HG03025 (cell line): ENCODE data around the gene SLC22A31.

Experiments
- ATAC-seq: cut with Tn5 transposase; IDR thresholded peaks from one replicate; pipeline ENCODE4 v1.9.1; 2021; ENCODE audit warnings: mild to moderate bottlenecking, moderate library complexity; ENCODE audit not compliant: unreplicated experiment, low FRiP score

SLC22A31 gene

DNA sequence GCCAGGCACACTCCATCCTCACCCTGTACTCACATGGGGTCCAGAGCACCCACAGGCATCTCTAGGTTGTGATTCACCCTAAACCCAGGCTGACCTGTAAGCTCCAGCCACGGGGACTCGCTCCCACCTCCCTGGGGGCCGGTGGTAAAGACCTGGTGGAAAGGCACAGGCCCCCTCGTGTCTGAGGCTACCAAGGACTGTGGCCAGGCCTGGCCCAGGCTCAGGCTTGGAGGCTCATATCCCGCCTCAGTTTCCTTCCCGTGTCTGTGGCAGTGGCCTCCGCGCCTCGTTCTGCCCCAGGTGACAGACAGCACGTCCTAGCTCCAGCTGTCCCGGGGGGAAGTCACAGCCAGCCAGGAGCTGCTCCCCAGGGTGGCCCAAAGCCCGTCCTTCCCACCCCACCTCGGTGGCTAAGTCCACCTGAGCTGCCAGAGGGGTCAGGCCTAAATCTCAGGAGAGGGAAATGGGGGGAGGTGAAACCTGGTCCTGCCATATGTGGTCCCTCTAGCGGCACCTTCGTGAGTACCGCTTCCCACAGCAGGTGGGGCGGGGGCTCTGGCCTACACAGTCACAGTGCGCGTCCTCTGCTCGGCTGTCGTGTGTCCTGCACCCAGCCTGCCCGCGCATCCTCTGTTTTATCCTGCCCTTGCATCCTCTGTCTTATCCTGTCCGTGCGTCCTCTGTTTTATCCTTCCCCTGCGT lies 16.2 kb downstream of the SLC22A31 start:
- no peak for ATAC-seq

DNA sequence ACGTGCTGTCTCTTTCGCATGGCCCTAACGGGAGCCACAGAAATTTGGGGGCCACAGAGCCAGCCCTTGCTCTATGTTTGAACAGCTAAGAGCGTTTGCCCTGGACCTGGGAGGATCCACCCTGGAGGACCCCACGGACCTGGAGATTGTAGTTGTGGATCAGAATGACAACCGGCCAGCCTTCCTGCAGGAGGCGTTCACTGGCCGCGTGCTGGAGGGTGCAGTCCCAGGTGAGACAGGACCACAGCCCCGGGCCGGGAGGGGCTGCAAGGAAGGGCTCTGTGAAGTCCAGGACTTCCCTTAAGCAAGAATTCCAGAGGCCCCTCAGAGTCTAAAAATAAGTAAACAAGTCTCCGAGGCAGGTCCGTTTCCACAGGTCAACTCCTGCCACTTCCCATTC lies 16.9 kb downstream of the SLC22A31 start:
- no peak for ATAC-seq

- no peak for ATAC-seq
Observed at GRCh38 chr16:89179656-89180315, 20.6 kb downstream of the SLC22A31 start.

DNA sequence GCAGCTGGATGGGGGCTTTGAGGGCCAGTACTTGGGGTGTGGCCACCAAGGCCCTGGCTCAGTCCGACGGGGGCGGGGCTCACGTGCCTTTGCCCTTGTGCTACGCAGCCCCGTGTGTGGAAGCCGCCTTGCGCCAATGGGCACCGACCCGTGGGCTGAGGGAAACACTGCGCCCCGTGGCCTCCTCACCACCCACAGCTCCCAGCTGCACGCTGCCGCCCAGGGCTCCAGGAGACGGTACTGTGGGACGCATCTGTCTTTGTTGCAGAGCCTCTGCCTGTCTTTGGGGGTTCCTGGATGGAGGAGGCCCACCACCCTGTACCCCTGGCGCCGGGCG lies 21.2 kb downstream of the SLC22A31 start:
- no peak for ATAC-seq

DNA sequence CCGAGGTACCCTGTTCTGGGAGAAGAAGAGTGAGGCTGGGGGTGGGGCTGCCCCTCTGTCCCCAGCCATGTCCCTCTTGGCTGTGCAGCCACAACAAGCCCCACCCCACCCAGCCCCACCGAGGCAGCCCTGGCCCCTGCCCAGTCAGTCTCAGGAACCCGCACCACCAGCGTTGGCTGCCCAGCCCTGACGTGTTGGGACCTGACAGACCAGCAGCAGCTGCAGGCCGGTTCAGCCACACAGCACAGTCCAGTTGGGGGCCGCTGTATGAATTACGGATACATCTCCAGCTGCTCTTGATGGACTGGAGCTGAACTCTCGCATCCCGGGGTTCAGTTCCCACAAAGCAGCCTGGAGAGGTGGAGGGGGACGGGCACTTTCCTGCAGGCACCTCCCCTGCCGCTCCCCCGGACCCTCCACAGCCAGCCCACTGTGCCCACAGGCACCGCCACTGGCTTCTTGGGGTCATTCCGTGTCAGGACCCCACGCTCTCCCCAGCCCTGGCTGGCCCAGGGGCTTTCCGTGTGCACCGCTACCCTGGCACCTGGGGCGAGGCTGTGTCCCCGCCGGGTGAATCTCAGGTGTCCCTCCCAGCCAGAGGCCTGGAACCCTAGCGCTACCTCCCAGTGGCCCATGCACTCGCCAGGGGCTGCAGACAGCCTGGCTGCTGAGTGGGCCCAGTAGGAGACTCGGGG lies 21.7 kb downstream of the SLC22A31 start:
- ATAC-seq, result no peak

DNA sequence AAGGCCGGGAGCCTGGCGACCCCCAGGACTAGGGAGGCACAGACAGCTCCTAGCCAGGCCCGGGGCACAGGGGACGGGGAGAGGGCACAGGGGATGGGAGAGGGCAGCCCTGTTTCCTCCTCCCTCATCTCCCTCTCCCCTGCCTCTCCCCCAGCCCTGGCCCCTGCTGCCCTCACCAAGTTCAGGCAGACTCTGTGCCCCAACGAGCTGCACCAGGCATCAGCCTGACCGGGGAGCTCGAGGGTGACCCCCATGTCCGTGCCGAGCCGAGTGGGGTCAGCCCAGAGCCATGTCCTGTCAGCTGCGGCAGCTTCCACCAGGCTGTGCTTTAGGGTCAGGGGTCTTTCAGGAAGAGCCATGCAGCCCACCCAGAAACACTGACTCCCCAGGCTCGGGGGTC lies 22.8 kb downstream of the SLC22A31 start:
- ATAC-seq, result no peak

DNA sequence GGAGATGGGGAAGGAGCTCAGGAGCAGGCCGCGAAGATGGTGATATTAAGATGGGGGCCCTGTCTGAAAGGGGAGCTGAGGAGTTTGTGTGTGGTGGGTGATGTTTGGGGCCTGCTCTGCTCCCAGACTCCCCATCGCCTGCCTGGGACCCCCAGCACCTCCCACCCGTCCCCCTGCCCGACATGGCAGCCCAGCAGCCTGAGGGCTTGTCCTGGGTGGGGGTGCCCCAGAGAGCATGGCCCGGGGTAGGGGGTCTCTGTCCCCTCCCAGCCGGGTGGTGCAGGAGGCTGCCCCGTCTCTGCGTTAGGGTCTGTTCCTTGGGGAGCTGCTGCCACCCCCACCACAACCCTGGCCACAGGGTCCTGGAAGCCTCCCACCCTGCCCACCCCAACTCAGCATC lies 23.6 kb downstream of the SLC22A31 start:
- no peak for ATAC-seq

- ATAC-seq, result no peak
Observed at GRCh38 chr16:89176147-89176690, 24.1 kb downstream of the SLC22A31 start.

- no peak for ATAC-seq
Observed at GRCh38 chr16:89175280-89176146, 24.8 kb downstream of the SLC22A31 start.

- ATAC-seq, result no peak
Observed at GRCh38 chr16:89174877-89175276, 25.5 kb downstream of the SLC22A31 start.

DNA sequence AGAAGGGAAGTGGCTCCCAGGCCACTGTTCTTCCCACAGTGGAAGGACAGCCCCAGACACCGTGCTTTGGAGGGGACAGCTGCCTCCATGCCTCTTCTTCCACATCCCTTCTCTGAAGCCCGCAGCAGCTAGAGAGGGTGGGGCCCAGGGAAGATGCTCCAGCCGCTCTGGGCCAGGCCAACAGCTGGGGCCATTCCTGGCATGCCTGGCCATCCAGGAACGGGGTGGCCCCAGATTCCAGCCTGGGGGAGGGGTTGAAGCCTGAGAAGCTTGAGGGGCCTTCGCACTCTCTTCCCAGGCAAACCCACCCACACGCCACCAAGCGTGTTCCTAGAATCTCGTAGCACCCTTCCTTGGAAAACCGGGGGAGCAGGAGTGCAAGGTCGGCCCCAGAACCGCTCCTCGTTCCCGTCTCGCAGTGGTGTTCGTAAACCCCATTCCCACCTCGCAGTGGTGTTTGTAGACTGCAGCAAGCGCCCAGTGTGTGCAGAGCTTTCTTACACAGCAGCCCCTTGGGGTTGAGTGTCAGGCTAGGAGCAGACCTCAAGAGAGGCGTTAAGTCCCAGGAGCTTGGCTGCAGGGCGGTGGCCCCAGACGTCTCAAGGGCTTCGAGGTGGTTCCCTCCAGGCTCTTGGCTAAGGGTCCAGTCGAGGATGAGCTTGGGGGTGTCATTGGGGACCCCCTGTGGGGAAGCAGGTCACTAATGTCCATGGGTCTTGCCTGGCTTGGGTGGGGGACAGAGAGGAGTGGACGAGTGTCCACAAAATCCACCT lies 26.1 kb downstream of the SLC22A31 start:
- no peak for ATAC-seq

- no peak for ATAC-seq
Observed at GRCh38 chr16:89173174-89173921, 27.0 kb downstream of the SLC22A31 start.

GRCh38 chr16:89172528-89173173 lies 27.7 kb downstream of the SLC22A31 start:
- ATAC-seq, result no peak

DNA sequence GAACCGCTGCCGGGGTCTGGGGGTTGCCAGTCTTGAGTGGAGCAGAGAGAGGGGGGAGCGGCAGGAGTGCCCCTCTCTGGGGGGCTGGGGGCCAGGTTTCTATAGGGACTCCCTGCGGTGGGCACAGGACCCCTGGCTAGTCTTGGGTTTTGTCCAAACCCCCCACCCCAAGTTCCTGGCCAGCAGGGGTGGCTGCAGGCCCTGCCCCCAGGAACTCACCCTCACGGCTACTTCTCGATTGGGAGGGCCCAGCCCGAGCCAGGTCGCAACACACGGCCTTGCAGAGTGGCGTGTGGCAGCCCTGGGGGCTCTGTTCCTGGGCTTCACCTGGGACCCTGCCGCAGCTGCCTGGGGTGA lies 28.2 kb downstream of the SLC22A31 start:
- no peak for ATAC-seq

DNA sequence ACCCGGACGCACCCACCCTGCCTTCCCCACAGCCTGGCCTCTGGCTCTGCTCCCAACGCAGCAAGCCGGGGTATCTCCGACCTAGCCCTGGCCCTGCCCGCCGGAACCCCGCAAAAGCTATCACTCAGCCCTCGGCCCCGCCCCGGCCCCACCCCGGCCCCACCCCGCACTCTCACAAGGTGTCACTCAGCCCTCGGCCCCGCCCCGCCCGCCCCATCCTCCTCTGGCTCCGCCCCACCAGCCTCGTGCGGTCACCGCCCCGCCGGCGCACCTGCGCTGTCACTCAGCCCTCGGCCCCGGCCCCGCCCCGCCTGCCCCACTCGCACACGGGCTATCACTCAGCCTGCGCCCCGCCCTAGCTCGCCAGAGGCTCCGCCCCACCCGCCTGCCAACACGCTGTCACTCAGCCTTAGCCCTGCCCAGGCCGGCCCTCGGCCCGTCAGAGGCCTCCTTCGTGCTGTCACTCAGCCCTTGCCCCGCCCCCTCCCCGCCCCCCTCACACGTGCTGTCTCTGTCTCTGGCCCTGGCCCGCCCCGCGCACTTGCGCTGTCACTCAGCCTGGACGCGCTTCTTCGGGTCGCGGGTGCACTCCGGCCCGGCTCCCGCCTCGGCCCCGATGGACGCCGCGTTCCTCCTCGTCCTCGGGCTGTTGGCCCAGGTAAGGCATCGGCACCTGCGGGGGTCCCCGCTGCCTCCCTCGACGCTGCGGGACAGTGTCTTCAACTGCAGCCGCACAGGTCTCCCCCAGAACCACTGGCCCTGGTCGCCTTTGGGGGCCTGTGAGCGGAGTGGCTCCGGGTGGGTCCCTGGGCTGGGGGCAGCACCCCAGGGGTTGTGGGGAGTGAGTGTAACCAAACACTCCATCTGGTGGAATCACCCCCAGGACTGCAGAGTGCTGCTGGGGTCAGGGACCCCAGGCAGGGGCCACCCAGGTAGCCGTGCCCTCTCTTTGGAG lies 28.8 kb downstream of the SLC22A31 start, which contains the start of gene CDH15:
Gene CDH15, plus strand, starts transcription at position 533 of the 955 bp plus-strand sequence. Its CDS starts 84 bp downstream, at position 617.
- ATAC-seq, result peak; percentile 41

- no peak for ATAC-seq
Observed at GRCh38 chr16:89170346-89171215, 29.8 kb downstream of the SLC22A31 start.

DNA sequence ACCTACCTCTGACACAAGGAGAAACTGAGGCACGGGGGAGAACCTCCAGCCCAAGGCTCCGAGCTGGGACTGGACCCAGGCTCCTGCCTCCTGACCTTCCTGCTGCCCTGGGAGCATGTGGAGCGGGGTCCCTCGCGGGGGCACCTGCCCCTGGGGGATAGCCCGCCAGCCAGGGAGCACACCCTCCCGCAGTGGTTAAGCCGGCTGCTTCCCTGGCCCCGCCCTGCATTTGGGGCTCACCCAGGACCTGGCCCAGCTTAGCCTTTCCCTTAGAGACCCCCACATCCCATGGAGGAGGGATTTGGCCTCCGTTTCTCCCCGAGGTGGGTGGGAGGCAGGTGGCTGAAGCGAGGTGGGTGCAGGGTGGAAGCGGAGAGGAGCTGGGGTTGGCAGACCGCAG lies 30.6 kb downstream of the SLC22A31 start:
- no peak for ATAC-seq
